ENCODE results near the gene NAIF1. TPM values are rescaled to one million over a fixed set of nuclear protein-coding genes. Genes with fewer than 3 reads are reported as not detected.
A peak's percentile ranks its signal among the peaks of the same experiment; 100 is the strongest.

Gene NAIF1
- total and polyA plus RNA-seq, 2 donors (not counting 3 experiments of a cell fraction or from before 2014, with no cell fraction given) = 8.2 to 10.1 TPM

DNA sequence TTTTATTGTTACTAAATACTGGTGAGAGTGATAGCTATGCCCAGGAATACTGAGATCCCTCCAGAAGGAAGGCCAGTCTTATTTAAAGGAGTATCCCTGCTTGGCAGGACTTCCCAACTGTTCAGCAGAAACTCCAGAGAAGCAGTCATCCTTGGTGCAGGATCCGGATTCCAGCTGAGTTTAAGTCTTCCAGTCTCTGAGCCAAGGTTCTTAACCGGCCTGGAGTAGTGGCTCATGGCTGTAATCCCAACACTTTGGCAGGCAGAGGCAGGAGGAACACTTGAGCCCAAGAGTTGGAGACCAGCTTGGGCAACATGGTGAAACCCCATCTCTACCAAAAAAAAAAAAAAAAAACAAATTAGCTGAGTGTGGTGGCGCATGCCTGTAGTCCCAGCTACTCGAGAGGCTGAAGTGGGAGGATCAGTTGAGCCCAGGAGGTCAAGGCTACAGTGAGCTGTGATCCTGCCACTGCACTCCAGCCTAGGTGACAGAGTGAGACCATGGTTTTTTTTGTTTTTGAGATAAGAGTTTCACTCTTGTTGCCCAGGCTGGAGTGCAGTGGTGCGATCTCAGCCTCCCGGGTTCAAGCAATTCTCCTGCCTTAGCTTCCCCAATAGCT lies 7.6 kb downstream of the NAIF1 start:
- H3K4me2 ChIP-seq (ENCODE audit: insufficient read depth, low read length) = no peak overlapping the region
- H3K79me2 ChIP-seq (ENCODE audit: control insufficient read depth, insufficient read depth, low read length) = no peaks in the 10 kb centered on the region
- DNase-seq (ENCODE audit: low read depth, low spot score) = no peak
- intact Hi-C loops (cut with micrococcal nuclease) = no loop called here
- H3K4me3 ChIP-seq (replicated peaks in 1 of 3; ENCODE audit: insufficient read depth in 1 of 3, low read depth in 1 of 3, low read length in 3 of 3) = no peak overlapping the region
- no peaks in the 10 kb centered on the region for H3K9me1 ChIP-seq (replicated peaks; ENCODE audit: control insufficient read depth, extremely low read depth, insufficient read depth, low read length)
- BruUV-seq (replicated peaks) = no TSS peak
- no peaks in the 10 kb centered on the region for H3K27me3 ChIP-seq (ENCODE audit: control insufficient read depth in 2 of 2, insufficient read depth in 2 of 2, low read length in 2 of 2)
- ChIA-PET CTCF (interaction anchor here (1.4 to 1.7 kb wide), 3 partner anchors 24 to 117 kb away, joined by 4 to 5 read pairs (median 4); no protein-coding TSS in a partner anchor), POLR2A (no interaction called here)
- H3K9ac ChIP-seq (replicated peaks; ENCODE audit: extremely low read depth, insufficient read depth, low read length) = no peak overlapping the region
- H3K4me1 ChIP-seq (ENCODE audit: control insufficient read depth, extremely low read depth, insufficient read depth, low read length) = peaks cover 8% of the 10 kb centered on the region
- H3K9me3 ChIP-seq (replicated peaks; ENCODE audit: control insufficient read depth, insufficient read depth, low read length) = no peaks in the 10 kb centered on the region
- TF ChIP-seq JUN (IDR thresholded peaks at IDR 0.05; ENCODE audit: borderline replicate concordance, insufficient read depth, insufficient read length, low read depth) = no peak
- TF ChIP-seq, protein P1, sequence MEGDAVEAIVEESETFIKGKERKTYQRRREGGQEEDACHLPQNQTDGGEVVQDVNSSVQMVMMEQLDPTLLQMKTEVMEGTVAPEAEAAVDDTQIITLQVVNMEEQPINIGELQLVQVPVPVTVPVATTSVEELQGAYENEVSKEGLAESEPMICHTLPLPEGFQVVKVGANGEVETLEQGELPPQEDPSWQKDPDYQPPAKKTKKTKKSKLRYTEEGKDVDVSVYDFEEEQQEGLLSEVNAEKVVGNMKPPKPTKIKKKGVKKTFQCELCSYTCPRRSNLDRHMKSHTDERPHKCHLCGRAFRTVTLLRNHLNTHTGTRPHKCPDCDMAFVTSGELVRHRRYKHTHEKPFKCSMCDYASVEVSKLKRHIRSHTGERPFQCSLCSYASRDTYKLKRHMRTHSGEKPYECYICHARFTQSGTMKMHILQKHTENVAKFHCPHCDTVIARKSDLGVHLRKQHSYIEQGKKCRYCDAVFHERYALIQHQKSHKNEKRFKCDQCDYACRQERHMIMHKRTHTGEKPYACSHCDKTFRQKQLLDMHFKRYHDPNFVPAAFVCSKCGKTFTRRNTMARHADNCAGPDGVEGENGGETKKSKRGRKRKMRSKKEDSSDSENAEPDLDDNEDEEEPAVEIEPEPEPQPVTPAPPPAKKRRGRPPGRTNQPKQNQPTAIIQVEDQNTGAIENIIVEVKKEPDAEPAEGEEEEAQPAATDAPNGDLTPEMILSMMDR (IDR thresholded peaks at IDR 0.05; ENCODE audit: extremely low read depth in 1 of 2, insufficient read depth in 1 of 2, low read depth in 1 of 2, low read length in 2 of 2) = no peak
- TF ChIP-seq POLR2A (IDR thresholded peaks at IDR 0.05; ENCODE audit: low read depth, low read length) = no peak
- TF ChIP-seq FOS (IDR thresholded peaks at IDR 0.05; ENCODE audit: borderline replicate concordance, insufficient read depth, low read length) = no peak
- TF ChIP-seq, protein P2, sequence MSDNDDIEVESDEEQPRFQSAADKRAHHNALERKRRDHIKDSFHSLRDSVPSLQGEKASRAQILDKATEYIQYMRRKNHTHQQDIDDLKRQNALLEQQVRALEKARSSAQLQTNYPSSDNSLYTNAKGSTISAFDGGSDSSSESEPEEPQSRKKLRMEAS (IDR thresholded peaks at IDR 0.05; ENCODE audit: insufficient read depth, insufficient read length) = no peak
- no peak for TF ChIP-seq EZH2 (IDR thresholded peaks at IDR 0.05; ENCODE audit: borderline replicate concordance, low read depth, low read length, severe bottlenecking)
- TF ChIP-seq GATA2 (IDR thresholded peaks at IDR 0.05; ENCODE audit: insufficient read depth, insufficient read length, low read depth, low read length) = no peak
- no peak for TF ChIP-seq MYC (IDR thresholded peaks at IDR 0.05; ENCODE audit: low read depth, low read length)
- TF ChIP-seq POLR2AphosphoS5 (IDR thresholded peaks at IDR 0.05; ENCODE audit: insufficient read depth, low read depth, low read length) = no peak
- dilution Hi-C loops (cut with MboI; ENCODE audit: extremely low pct_ligation_motif_present, low sequenced_read_pairs) = no loop called here
- no peaks in the 10 kb centered on the region for H3K36me3 ChIP-seq (ENCODE audit: control insufficient read depth in 2 of 2, extremely low read depth in 1 of 2, insufficient read depth in 2 of 2, low read length in 2 of 2)
- FAIRE-seq = peak; percentile 44
- H3K27ac ChIP-seq (ENCODE audit: insufficient read depth, low read depth, low read length) = no peak overlapping the region
- no peaks in the 10 kb centered on the region for H4K20me1 ChIP-seq (replicated peaks; ENCODE audit: control insufficient read depth, extremely low read depth, insufficient read depth, low read length)
- H2AFZ ChIP-seq (ENCODE audit: low read depth, low read length) = no peak overlapping the region

Measured in endothelial cell of umbilical vein (primary cell).